Measurements from ENCODE around the gene PPIG. TPM values are rescaled to one million over a fixed set of nuclear protein-coding genes. Genes with fewer than 3 reads are reported as not detected.

The PPIG gene
- total and polyA plus RNA-seq, 9 of the 15 experiments (the other 6 are each of a cell fraction or from before 2014, with no cell fraction given) = 52.5 to 166 (median 124) TPM

GRCh38 chr2:169584005-169584877 lies at the start of gene PPIG (continued):
- TF ChIP-seq THAP12 (CRISPR knock-in tag; IDR thresholded peaks at IDR 0.05) (peak; percentile 7; the same call in 1 of the 2 replicates), GATAD2B (IDR thresholded peaks at IDR 0.05; ENCODE audit: borderline replicate concordance) (no peak; the same call in 1 of the 2 replicates), NEUROD1 (IDR thresholded peaks at IDR 0.05; ENCODE audit: borderline replicate concordance, low read depth, low read length, partially characterized antibody) (peak; percentile 67), HNRNPH1 (optimal IDR thresholded peaks at IDR 0.05; ENCODE audit: low read depth, low read length) (no peak), HINFP (tag; conservative IDR thresholded peaks at IDR 0.05; ENCODE audit: low read depth) (peak; percentile 57; the same call in 1 of the 2 replicates), GABPB1 (CRISPR knock-in tag; IDR thresholded peaks at IDR 0.05) (peak; percentile 100), RFX1 (IDR thresholded peaks at IDR 0.05) (no peak), CCNT2 (IDR thresholded peaks at IDR 0.05; ENCODE audit: borderline replicate concordance, extremely low read depth, insufficient read length, low read depth, low read length) (peak; percentile 53), KHSRP (IDR thresholded peaks at IDR 0.05) (peak; percentile 88), OTX1 (CRISPR knock-in tag; IDR thresholded peaks at IDR 0.05) (no peak), ELF1 (tag; IDR thresholded peaks at IDR 0.05) (peak; percentile 61), PHB2 (IDR thresholded peaks at IDR 0.05; ENCODE audit: low read depth) (0 out of 2 replicates have a peak, but pooled peaks have one; percentile 16), NFIC (IDR thresholded peaks at IDR 0.05) (peak; percentile 92), HDAC2 (IDR thresholded peaks at IDR 0.05) (peak; percentile 88), CBX5 (IDR thresholded peaks at IDR 0.05; ENCODE audit: borderline replicate concordance, low read depth) (no peak; the same call in 1 of the 2 replicates), NR1H2 (CRISPR knock-in tag; IDR thresholded peaks at IDR 0.05) (0 out of 2 replicates have a peak, but pooled peaks have one; percentile 36), EWSR1 (IDR thresholded peaks at IDR 0.05; ENCODE audit: borderline replicate concordance, low read depth, partially characterized antibody) (no peak), RREB1 (CRISPR knock-in tag; IDR thresholded peaks at IDR 0.05) (no peak), TCF7 (IDR thresholded peaks at IDR 0.05; ENCODE audit: borderline replicate concordance) (no peak)
